OCI-LY7 (cell line): ENCODE measurements around the gene MPV17L2.

Source experiments
- EZH2phosphoT487 ChIP-seq: fragments of 200-600 bp; sonication (generic); IDR thresholded peaks from 2 replicates; pipeline ENCODE4 v1.6.1; 2018; ENCODE audit warnings: low read depth, borderline replicate concordance, mild to moderate bottlenecking, mixed run types, antibody characterized with exemption, low read length, moderate library complexity, mixed read lengths
- TF ChIP-seq, protein P1 (sequence below): fragments of 200-600 bp; sonication (generic); conservative IDR thresholded peaks from 2 replicates; pipeline ENCODE4 v1.5.1; 2014; ENCODE audit warnings: mild to moderate bottlenecking, antibody characterized with exemption, low read length, moderate library complexity, mixed read lengths

DNA sequence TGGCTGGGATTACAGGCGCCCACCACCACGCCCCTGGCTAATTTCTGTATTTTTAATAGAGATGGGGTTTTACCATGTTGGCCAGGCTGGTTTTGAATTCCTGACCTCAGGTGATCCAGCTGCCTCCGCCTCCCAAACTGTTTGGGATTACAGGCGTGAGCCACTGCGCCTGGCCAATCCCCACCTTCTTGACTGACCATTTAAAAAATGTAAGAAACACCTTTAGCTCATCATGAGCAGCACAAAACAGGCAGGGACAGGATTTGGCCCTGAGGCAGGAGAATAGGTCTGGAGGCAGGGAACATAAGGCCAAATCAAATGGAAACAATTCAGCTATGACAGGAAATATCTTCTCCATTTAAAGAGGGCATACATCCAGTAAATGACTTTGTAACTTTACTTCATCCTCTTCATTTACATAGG is 1.4 kb upstream of the MPV17L2 start:
- TF ChIP-seq, protein P1, sequence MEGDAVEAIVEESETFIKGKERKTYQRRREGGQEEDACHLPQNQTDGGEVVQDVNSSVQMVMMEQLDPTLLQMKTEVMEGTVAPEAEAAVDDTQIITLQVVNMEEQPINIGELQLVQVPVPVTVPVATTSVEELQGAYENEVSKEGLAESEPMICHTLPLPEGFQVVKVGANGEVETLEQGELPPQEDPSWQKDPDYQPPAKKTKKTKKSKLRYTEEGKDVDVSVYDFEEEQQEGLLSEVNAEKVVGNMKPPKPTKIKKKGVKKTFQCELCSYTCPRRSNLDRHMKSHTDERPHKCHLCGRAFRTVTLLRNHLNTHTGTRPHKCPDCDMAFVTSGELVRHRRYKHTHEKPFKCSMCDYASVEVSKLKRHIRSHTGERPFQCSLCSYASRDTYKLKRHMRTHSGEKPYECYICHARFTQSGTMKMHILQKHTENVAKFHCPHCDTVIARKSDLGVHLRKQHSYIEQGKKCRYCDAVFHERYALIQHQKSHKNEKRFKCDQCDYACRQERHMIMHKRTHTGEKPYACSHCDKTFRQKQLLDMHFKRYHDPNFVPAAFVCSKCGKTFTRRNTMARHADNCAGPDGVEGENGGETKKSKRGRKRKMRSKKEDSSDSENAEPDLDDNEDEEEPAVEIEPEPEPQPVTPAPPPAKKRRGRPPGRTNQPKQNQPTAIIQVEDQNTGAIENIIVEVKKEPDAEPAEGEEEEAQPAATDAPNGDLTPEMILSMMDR, result no peak; the same call in 1 of the 2 replicates
- no peak for TF ChIP-seq EZH2phosphoT487
